PC-3 (cell line): ENCODE data around the gene ZNF544.

Source experiments
- CTCF ChIP-seq: fragments of 300-600 bp; sonication (generic); conservative IDR thresholded peaks from 2 replicates; pipeline ENCODE4 v1.5.1; 2017; ENCODE audit warnings: antibody characterized with exemption, low read depth, mild to moderate bottlenecking, low read length
- EZH2 ChIP-seq: fragments of 300-600 bp; sonication (generic); IDR thresholded peaks from one replicate; pipeline ENCODE4 v1.6.1; 2017; ENCODE audit warnings: antibody characterized with exemption, mild to moderate bottlenecking, low read length; ENCODE audit not compliant: unreplicated experiment

- no peak for TF ChIP-seq CTCF
- TF ChIP-seq EZH2: no peak
Measured at GRCh38 chr19:58279042-58279924, 50.6 kb downstream of the ZNF544 start.
